Measurements from ENCODE around the gene ZNF69.
"Not testable (repeated sequence)": the region's sequence is repeated elsewhere in the genome, so short reads cannot be mapped to it uniquely, and the experiment has no call there.

The ZNF69 gene

DNA sequence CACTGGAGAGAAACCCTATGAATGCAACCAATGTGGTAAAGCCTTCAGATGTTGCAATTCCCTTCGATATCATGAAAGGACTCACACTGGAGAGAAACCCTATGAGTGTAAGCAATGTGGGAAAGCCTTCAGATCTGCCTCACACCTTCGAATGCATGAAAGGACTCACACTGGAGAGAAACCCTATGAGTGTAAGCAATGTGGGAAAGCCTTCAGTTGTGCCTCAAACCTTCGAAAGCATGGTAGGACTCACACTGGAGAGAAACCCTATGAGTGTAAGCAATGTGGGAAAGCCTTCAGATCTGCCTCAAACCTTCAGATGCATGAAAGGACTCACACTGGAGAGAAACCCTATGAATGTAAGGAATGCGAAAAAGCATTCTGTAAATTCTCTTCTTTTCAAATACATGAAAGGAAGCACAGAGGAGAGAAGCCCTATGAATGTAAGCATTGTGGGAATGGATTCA, 62.1 kb downstream of the ZNF69 start:
- H3K18ac ChIP-seq (ENCODE audit: low read length); H2BK120ac ChIP-seq (ENCODE audit: low read depth, low read length); H3K4me2 ChIP-seq (ENCODE audit: low read length); H3K27ac ChIP-seq (ENCODE audit: low read depth, low read length); H3K23ac ChIP-seq (ENCODE audit: low read length); H3K79me2 ChIP-seq (ENCODE audit: control insufficient read depth, insufficient read depth, low read length); H3K9ac ChIP-seq (ENCODE audit: low read length); H3K4ac ChIP-seq (ENCODE audit: low read depth, low read length); H3K79me1 ChIP-seq (ENCODE audit: low read length); DNase-seq; H4K5ac ChIP-seq (ENCODE audit: low read length); H2BK5ac ChIP-seq (ENCODE audit: low read length); H2BK15ac ChIP-seq (replicated peaks; ENCODE audit: low read depth); H3K4me1 ChIP-seq (ENCODE audit: control insufficient read depth, low read depth, low read length); H3K56ac ChIP-seq (ENCODE audit: low read length); H3K27me3 ChIP-seq (ENCODE audit: insufficient read depth, low read length, poor library complexity); H4K8ac ChIP-seq (ENCODE audit: low read depth, low read length); H2AK5ac ChIP-seq (ENCODE audit: low read length): not testable (repeated sequence)
- peaks cover 17% of the 10 kb centered on the region for H3K36me3 ChIP-seq (ENCODE audit: control insufficient read depth, insufficient read depth, low read length)
- WGBS (ENCODE audit: extremely low coverage, insufficient coverage, low lambda C conversion rate), result no CpG with 5 or more reads among the region's 4 CpGs
- H3K4me3 ChIP-seq (ENCODE audit: low read length), result peak overlapping the region; percentile 56

DNA sequence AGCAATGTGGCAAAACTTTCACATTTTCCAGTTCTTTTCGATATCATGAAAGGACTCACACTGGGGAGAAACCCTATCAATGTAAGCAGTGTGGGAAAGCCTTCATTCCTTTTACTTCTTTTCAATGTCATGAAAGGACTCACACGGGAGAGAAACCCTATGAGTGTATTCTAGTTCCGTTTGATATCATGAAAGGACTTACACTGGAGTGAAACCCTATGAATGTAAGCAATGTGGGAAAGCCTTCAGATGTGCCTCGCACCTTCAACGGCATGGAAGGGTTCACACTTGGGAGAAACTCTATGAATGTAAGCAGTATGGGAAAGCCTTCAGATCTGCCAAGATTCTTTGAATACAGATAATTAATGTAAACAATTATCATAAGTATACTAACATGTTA, 62.7 kb downstream of the ZNF69 start:
- H3K23ac ChIP-seq (ENCODE audit: low read length), result no peak overlapping the region
- no peak overlapping the region for H2BK5ac ChIP-seq (ENCODE audit: low read length)
- H3K36me3 ChIP-seq (ENCODE audit: control insufficient read depth, insufficient read depth, low read length), result peaks cover 17% of the 10 kb centered on the region
- peak overlapping the region; percentile 56 for H3K4me3 ChIP-seq (ENCODE audit: low read length)
- WGBS (ENCODE audit: extremely low coverage, insufficient coverage, low lambda C conversion rate), result no CpG with 5 or more reads among the region's 5 CpGs
- no peak overlapping the region for H3K18ac ChIP-seq (ENCODE audit: low read length)
- no peak overlapping the region for H4K8ac ChIP-seq (ENCODE audit: low read depth, low read length)
- no peak overlapping the region for H3K9ac ChIP-seq (ENCODE audit: low read length)
- H3K4ac ChIP-seq (ENCODE audit: low read depth, low read length), result no peak overlapping the region
- H2BK120ac ChIP-seq (ENCODE audit: low read depth, low read length), result no peak overlapping the region
- no peak overlapping the region for H3K4me2 ChIP-seq (ENCODE audit: low read length)
- H3K27ac ChIP-seq (ENCODE audit: low read depth, low read length), result no peak overlapping the region
- no peaks in the 10 kb centered on the region for H3K79me1 ChIP-seq (ENCODE audit: low read length)
- no peaks in the 10 kb centered on the region for H3K27me3 ChIP-seq (ENCODE audit: insufficient read depth, low read length, poor library complexity)
- no peak overlapping the region for H3K56ac ChIP-seq (ENCODE audit: low read length)
- no peaks in the 10 kb centered on the region for H3K4me1 ChIP-seq (ENCODE audit: control insufficient read depth, low read depth, low read length)
- no peaks in the 10 kb centered on the region for H3K79me2 ChIP-seq (ENCODE audit: control insufficient read depth, insufficient read depth, low read length)
- H4K5ac ChIP-seq (ENCODE audit: low read length), result no peak overlapping the region
- no peak overlapping the region for H2AK5ac ChIP-seq (ENCODE audit: low read length)
- no peak overlapping the region for H2BK15ac ChIP-seq (replicated peaks; ENCODE audit: low read depth)
- no peak for DNase-seq

Measured in mesendoderm (in vitro differentiated cells).